Measurements from ENCODE around the gene ZNG1B.
"Not testable (repeated sequence)": the region's sequence is repeated elsewhere in the genome, so short reads cannot be mapped to it uniquely, and the experiment has no call there.

The ZNG1B gene

DNA sequence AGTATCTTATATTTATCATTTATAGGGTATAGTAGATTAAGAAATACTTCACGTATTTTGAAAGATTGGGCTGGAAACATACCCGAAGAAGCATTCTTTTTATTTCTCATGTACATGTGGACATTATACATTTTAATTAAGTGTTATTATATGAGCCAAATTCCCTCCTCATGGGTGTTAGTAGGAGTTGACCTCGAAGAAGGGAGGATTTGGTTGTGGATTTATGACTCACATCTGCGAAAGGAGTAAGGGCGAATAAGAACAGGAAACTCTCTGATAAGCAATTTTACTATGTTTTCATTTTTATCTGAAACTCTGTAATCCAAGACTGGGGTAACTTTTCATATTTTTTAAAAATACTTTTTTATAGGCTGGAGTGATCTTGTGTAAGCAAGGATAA is 84.0 kb downstream of the ZNG1B start:
- not testable (repeated sequence) for H3K36me3 ChIP-seq (ENCODE audit: control insufficient read depth in 1 of 2, insufficient read depth in 2 of 2, low read depth in 1 of 2, low read length in 2 of 2); H3K27ac ChIP-seq (ENCODE audit: low read length, poor library complexity, severe bottlenecking); H3K27me3 ChIP-seq (ENCODE audit: control insufficient read depth in 1 of 2, insufficient read depth in 1 of 2, low read length in 2 of 2); H3K14ac ChIP-seq (ENCODE audit: low read length in 2 of 2); H2AK5ac ChIP-seq (ENCODE audit: low read length, severe bottlenecking); H3K4me1 ChIP-seq (ENCODE audit: control insufficient read depth, insufficient read depth, low read depth, low read length); H2BK5ac ChIP-seq (ENCODE audit: low read depth, low read length, poor library complexity, severe bottlenecking); DNase-seq; H3K4me3 ChIP-seq (ENCODE audit: insufficient read depth in 1 of 2, low read depth in 1 of 2, low read length in 2 of 2); H2BK120ac ChIP-seq (ENCODE audit: low read depth, low read length); H2BK15ac ChIP-seq (ENCODE audit: low read depth, poor library complexity, severe bottlenecking); H3K79me1 ChIP-seq (replicated peaks; ENCODE audit: low read length, poor library complexity, severe bottlenecking); H3K9ac ChIP-seq (ENCODE audit: low read length); H3K9me3 ChIP-seq (ENCODE audit: control insufficient read depth, low read length); H3K18ac ChIP-seq (ENCODE audit: low read depth in 1 of 2, low read length in 2 of 2); H3K4ac ChIP-seq (ENCODE audit: low read depth in 1 of 2, low read length in 2 of 2); H2BK12ac ChIP-seq (ENCODE audit: low read length in 2 of 2); H4K91ac ChIP-seq (ENCODE audit: low read length); H4K8ac ChIP-seq (ENCODE audit: low read length); H3K23ac ChIP-seq (ENCODE audit: low read length in 2 of 2); H3K4me2 ChIP-seq (ENCODE audit: low read length, poor library complexity, severe bottlenecking); H2AFZ ChIP-seq (ENCODE audit: low read depth, low read length)
- no CpG with 5 or more reads among the region's 5 CpGs for WGBS

DNA sequence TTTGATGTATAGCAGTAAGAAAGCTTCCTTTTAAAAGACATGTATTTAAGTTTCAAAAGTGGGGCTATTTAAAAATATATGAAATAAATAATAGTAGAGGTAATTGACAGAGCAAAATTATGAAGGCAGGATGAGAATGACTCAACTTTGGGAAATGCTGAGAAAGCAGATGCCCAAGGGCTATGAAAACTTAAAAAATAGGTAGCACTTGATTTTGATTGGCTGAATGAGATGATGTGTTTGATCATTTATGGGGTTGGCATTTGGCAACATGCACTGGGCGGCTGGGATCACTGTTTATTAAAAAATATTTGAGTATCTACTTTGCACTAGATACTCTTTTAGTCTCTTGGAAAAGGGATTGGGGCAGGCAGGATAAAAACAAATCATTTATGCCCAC is 87.5 kb downstream of the ZNG1B start:
- H3K23ac ChIP-seq (ENCODE audit: low read length in 2 of 2); H3K4me2 ChIP-seq (ENCODE audit: low read length, poor library complexity, severe bottlenecking); H3K14ac ChIP-seq (ENCODE audit: low read length in 2 of 2); H2BK5ac ChIP-seq (ENCODE audit: low read depth, low read length, poor library complexity, severe bottlenecking); H4K91ac ChIP-seq (ENCODE audit: low read length); H3K4ac ChIP-seq (ENCODE audit: low read depth in 1 of 2, low read length in 2 of 2); H2BK15ac ChIP-seq (ENCODE audit: low read depth, poor library complexity, severe bottlenecking); H3K4me1 ChIP-seq (ENCODE audit: control insufficient read depth, insufficient read depth, low read depth, low read length); H3K27ac ChIP-seq (ENCODE audit: low read length, poor library complexity, severe bottlenecking); H3K79me1 ChIP-seq (replicated peaks; ENCODE audit: low read length, poor library complexity, severe bottlenecking); H2AK5ac ChIP-seq (ENCODE audit: low read length, severe bottlenecking); H3K36me3 ChIP-seq (ENCODE audit: control insufficient read depth in 1 of 2, insufficient read depth in 2 of 2, low read depth in 1 of 2, low read length in 2 of 2); H2AFZ ChIP-seq (ENCODE audit: low read depth, low read length); H3K27me3 ChIP-seq (ENCODE audit: control insufficient read depth in 1 of 2, insufficient read depth in 1 of 2, low read length in 2 of 2); H2BK120ac ChIP-seq (ENCODE audit: low read depth, low read length); H2BK12ac ChIP-seq (ENCODE audit: low read length in 2 of 2); H3K9me3 ChIP-seq (ENCODE audit: control insufficient read depth, low read length); H3K4me3 ChIP-seq (ENCODE audit: insufficient read depth in 1 of 2, low read depth in 1 of 2, low read length in 2 of 2); DNase-seq; H4K8ac ChIP-seq (ENCODE audit: low read length); H3K9ac ChIP-seq (ENCODE audit: low read length); H3K18ac ChIP-seq (ENCODE audit: low read depth in 1 of 2, low read length in 2 of 2): not testable (repeated sequence)
- no CpG with 5 or more reads among the region's 1 CpG for WGBS

DNA sequence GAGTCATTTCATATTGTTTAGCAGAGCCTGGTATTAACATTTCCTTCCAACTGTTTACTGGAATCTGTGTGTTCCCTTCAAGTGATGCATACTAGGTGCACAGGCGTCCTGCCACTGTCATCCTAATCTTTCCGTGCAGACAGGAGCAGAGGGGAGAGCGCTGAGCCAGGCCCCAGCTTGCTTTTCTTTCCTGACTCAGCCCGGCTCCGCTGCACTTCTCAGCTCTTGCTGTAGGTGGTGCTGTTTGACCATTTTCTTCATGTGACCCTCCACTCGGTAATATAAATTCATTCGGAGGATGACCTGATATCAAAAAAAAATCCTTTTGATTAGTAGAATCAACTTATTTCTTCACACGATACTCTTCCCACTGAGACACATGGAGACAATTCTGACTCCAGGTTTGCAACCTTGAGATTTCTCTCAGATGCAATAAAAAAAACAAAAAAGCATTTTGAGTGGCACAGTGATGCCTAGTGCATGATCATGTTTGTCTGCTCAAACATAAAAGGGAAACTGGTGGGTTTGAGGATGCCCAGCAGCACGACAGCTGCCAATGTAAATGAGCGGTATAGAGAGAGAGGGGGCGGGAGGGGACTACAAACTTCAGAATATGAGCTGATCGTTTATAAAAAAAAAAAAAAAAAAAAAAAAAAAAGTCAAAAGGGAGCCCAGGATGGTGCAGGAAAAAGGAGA is 90.0 kb downstream of the ZNG1B start:
- H3K4ac ChIP-seq (ENCODE audit: low read depth in 1 of 2, low read length in 2 of 2); H3K9me3 ChIP-seq (ENCODE audit: control insufficient read depth, low read length); H3K36me3 ChIP-seq (ENCODE audit: control insufficient read depth in 1 of 2, insufficient read depth in 2 of 2, low read depth in 1 of 2, low read length in 2 of 2); H3K27me3 ChIP-seq (ENCODE audit: control insufficient read depth in 1 of 2, insufficient read depth in 1 of 2, low read length in 2 of 2); DNase-seq; H2BK5ac ChIP-seq (ENCODE audit: low read depth, low read length, poor library complexity, severe bottlenecking); H3K4me1 ChIP-seq (ENCODE audit: control insufficient read depth, insufficient read depth, low read depth, low read length); H3K9ac ChIP-seq (ENCODE audit: low read length); H2BK15ac ChIP-seq (ENCODE audit: low read depth, poor library complexity, severe bottlenecking); H4K8ac ChIP-seq (ENCODE audit: low read length); H3K23ac ChIP-seq (ENCODE audit: low read length in 2 of 2); H3K27ac ChIP-seq (ENCODE audit: low read length, poor library complexity, severe bottlenecking); H2AFZ ChIP-seq (ENCODE audit: low read depth, low read length); H3K4me2 ChIP-seq (ENCODE audit: low read length, poor library complexity, severe bottlenecking); H3K79me1 ChIP-seq (replicated peaks; ENCODE audit: low read length, poor library complexity, severe bottlenecking); H3K18ac ChIP-seq (ENCODE audit: low read depth in 1 of 2, low read length in 2 of 2); H2BK12ac ChIP-seq (ENCODE audit: low read length in 2 of 2); H3K4me3 ChIP-seq (ENCODE audit: insufficient read depth in 1 of 2, low read depth in 1 of 2, low read length in 2 of 2); H2AK5ac ChIP-seq (ENCODE audit: low read length, severe bottlenecking); H2BK120ac ChIP-seq (ENCODE audit: low read depth, low read length); H4K91ac ChIP-seq (ENCODE audit: low read length); H3K14ac ChIP-seq (ENCODE audit: low read length in 2 of 2): not testable (repeated sequence)
- 21% methylated on average over 4 of the region's 12 CpGs for WGBS

DNA sequence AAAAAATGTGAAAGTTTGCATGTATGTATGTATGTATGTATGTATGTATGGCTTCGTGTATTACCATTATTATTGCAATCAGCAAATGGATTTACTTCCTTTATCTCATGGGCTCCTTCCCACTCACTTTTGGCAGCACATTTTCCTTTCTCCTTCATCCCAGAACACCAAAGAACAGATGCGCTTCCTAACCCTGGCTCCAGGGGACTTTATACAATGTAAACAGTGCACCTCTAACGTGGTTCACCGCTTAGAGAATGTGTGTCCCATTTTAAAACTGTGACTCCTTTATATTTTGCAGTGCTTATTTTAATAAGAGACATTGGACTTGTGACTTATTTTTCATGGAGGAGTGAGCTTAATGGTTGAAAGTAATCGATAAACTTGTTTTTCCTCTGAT is 90.6 kb downstream of the ZNG1B start:
- H3K9me3 ChIP-seq (ENCODE audit: control insufficient read depth, low read length); H2AK5ac ChIP-seq (ENCODE audit: low read length, severe bottlenecking); H3K14ac ChIP-seq (ENCODE audit: low read length in 2 of 2); H3K27me3 ChIP-seq (ENCODE audit: control insufficient read depth in 1 of 2, insufficient read depth in 1 of 2, low read length in 2 of 2); H3K27ac ChIP-seq (ENCODE audit: low read length, poor library complexity, severe bottlenecking); H3K23ac ChIP-seq (ENCODE audit: low read length in 2 of 2); H2BK5ac ChIP-seq (ENCODE audit: low read depth, low read length, poor library complexity, severe bottlenecking); H2BK15ac ChIP-seq (ENCODE audit: low read depth, poor library complexity, severe bottlenecking); H4K8ac ChIP-seq (ENCODE audit: low read length); H3K9ac ChIP-seq (ENCODE audit: low read length); H3K4me2 ChIP-seq (ENCODE audit: low read length, poor library complexity, severe bottlenecking); H4K91ac ChIP-seq (ENCODE audit: low read length); H2BK120ac ChIP-seq (ENCODE audit: low read depth, low read length); H3K4ac ChIP-seq (ENCODE audit: low read depth in 1 of 2, low read length in 2 of 2); H3K36me3 ChIP-seq (ENCODE audit: control insufficient read depth in 1 of 2, insufficient read depth in 2 of 2, low read depth in 1 of 2, low read length in 2 of 2); DNase-seq; H3K79me1 ChIP-seq (replicated peaks; ENCODE audit: low read length, poor library complexity, severe bottlenecking); H3K18ac ChIP-seq (ENCODE audit: low read depth in 1 of 2, low read length in 2 of 2); H2BK12ac ChIP-seq (ENCODE audit: low read length in 2 of 2); H3K4me3 ChIP-seq (ENCODE audit: insufficient read depth in 1 of 2, low read depth in 1 of 2, low read length in 2 of 2); H2AFZ ChIP-seq (ENCODE audit: low read depth, low read length); H3K4me1 ChIP-seq (ENCODE audit: control insufficient read depth, insufficient read depth, low read depth, low read length): not testable (repeated sequence)
- WGBS, result 90% methylated on average over 2 of the region's 5 CpGs

Data from mesenchymal stem cell (in vitro differentiated cells and primary cell).